ENCODE data around the gene MYO9B.

The MYO9B gene

GRCh38 chr19:17121736-17122293 lies 46.2 kb downstream of the MYO9B start:
- H3K36me3 ChIP-seq (ENCODE audit: insufficient read depth, low read length) = no peaks in the 10 kb centered on the region
- H3K27me3 ChIP-seq (ENCODE audit: insufficient read depth, low read length) = no peaks in the 10 kb centered on the region
- H3F3A ChIP-seq (ENCODE audit: insufficient read depth, low read length) = no peaks in the 10 kb centered on the region
- H3K9ac ChIP-seq (ENCODE audit: low read length) = no peak overlapping the region
- H3K79me2 ChIP-seq (ENCODE audit: insufficient read depth, low read length) = no peaks in the 10 kb centered on the region
- no peaks in the 10 kb centered on the region for H4K20me1 ChIP-seq (ENCODE audit: insufficient read depth, low read length)
- H3K27ac ChIP-seq (ENCODE audit: low read depth, low read length, poor library complexity, severe bottlenecking) = no peak overlapping the region
- peaks cover 21% of the 10 kb centered on the region for H3K4me1 ChIP-seq (ENCODE audit: insufficient read depth, low read length, severe bottlenecking)
- H2AFZ ChIP-seq (ENCODE audit: low read length) = no peak overlapping the region
- H3K4me2 ChIP-seq (ENCODE audit: low read length) = no peak overlapping the region
- no peaks in the 10 kb centered on the region for H3K9me2 ChIP-seq (ENCODE audit: low read depth, low read length)
- no peaks in the 10 kb centered on the region for H3K9me3 ChIP-seq (ENCODE audit: low read length)
- H3K4me3 ChIP-seq (ENCODE audit: low read depth, low read length, poor library complexity, severe bottlenecking) = no peak overlapping the region
- TF ChIP-seq CTCF (IDR thresholded peaks at IDR 0.05; ENCODE audit: low read length) (no peak), EZH2 (IDR thresholded peaks at IDR 0.05; ENCODE audit: borderline replicate concordance, low read length) (no peak)

DNA sequence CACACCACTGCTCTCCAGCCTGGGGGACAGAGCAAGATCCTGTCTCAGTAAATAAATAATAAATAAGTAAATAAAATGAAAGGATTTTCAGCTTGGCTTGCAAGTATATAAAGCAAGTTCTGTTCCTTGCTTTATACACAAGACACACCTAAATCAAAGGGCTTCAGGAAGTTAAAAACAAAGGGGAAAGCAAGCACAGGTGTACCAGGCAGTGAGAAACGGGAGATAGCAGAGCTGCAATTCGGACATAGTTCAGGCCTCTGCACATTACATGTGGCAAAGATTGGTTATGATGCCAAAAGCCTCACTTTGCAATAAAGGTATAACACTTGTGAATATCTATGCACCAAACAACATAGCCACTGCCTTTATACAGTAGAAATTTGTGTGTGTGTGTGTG lies 47.5 kb downstream of the MYO9B start:
- Histone ChIP-seq H2AFZ (ENCODE audit: low read length) (no peak overlapping the region), H3K79me2 (ENCODE audit: insufficient read depth, low read length) (no peaks in the 10 kb centered on the region), H3K9me2 (ENCODE audit: low read depth, low read length) (no peaks in the 10 kb centered on the region), H3F3A (ENCODE audit: insufficient read depth, low read length) (no peaks in the 10 kb centered on the region), H3K4me1 (ENCODE audit: insufficient read depth, low read length, severe bottlenecking) (peaks cover 27% of the 10 kb centered on the region), H3K27ac (ENCODE audit: low read depth, low read length, poor library complexity, severe bottlenecking) (no peak overlapping the region), H3K36me3 (ENCODE audit: insufficient read depth, low read length) (no peaks in the 10 kb centered on the region), H3K9ac (ENCODE audit: low read length) (no peak overlapping the region), H3K9me3 (ENCODE audit: low read length) (no peaks in the 10 kb centered on the region), H3K4me3 (ENCODE audit: low read depth, low read length, poor library complexity, severe bottlenecking) (no peak overlapping the region), H3K4me2 (ENCODE audit: low read length) (no peak overlapping the region), H4K20me1 (ENCODE audit: insufficient read depth, low read length) (no peaks in the 10 kb centered on the region), H3K27me3 (ENCODE audit: insufficient read depth, low read length) (no peaks in the 10 kb centered on the region)
- TF ChIP-seq EZH2 (IDR thresholded peaks at IDR 0.05; ENCODE audit: borderline replicate concordance, low read length) = no peak
- TF ChIP-seq CTCF (IDR thresholded peaks at IDR 0.05; ENCODE audit: low read length) = no peak

DNA sequence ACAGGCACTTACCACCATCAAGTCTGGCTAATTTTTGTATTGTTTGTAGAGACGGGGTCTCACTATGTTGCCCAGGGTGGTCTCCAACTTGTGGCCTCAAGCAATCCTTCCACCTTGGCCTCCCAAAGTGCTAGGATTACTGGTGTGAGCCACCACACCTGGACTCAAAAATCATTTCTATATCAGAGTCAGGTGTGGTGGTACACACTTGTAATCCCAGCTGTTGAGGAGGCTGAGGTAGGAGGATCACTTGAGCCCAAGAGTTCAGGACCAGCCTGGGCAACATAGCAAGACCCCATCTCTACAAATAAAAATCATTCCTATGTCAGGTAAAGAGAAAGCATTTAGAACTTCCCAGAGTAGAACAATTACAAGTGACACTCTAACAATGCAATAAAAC lies 48.4 kb downstream of the MYO9B start:
- TF ChIP-seq CTCF (IDR thresholded peaks at IDR 0.05; ENCODE audit: low read length) (no peak), EZH2 (IDR thresholded peaks at IDR 0.05; ENCODE audit: borderline replicate concordance, low read length) (no peak)
- Histone ChIP-seq H3F3A (ENCODE audit: insufficient read depth, low read length) (no peaks in the 10 kb centered on the region), H3K4me1 (ENCODE audit: insufficient read depth, low read length, severe bottlenecking) (peaks cover 27% of the 10 kb centered on the region), H3K79me2 (ENCODE audit: insufficient read depth, low read length) (no peaks in the 10 kb centered on the region), H4K20me1 (ENCODE audit: insufficient read depth, low read length) (no peaks in the 10 kb centered on the region), H2AFZ (ENCODE audit: low read length) (no peak overlapping the region), H3K36me3 (ENCODE audit: insufficient read depth, low read length) (no peaks in the 10 kb centered on the region), H3K9me2 (ENCODE audit: low read depth, low read length) (no peaks in the 10 kb centered on the region), H3K27me3 (ENCODE audit: insufficient read depth, low read length) (no peaks in the 10 kb centered on the region), H3K4me3 (ENCODE audit: low read depth, low read length, poor library complexity, severe bottlenecking) (no peak overlapping the region), H3K4me2 (ENCODE audit: low read length) (no peak overlapping the region), H3K27ac (ENCODE audit: low read depth, low read length, poor library complexity, severe bottlenecking) (no peak overlapping the region), H3K9ac (ENCODE audit: low read length) (no peak overlapping the region), H3K9me3 (ENCODE audit: low read length) (no peaks in the 10 kb centered on the region)
